HG02938 (cell line): ENCODE measurements around the gene SESN3.
"Not testable (repeated sequence)": the region's sequence is repeated elsewhere in the genome, so short reads cannot be mapped to it uniquely, and the experiment has no call there.

ENCODE experiments used
- ATAC-seq: cut with Tn5 transposase; IDR thresholded peaks from one replicate; pipeline ENCODE4 v1.9.1; 2021; ENCODE audit warnings: mild to moderate bottlenecking, moderate library complexity; ENCODE audit not compliant: unreplicated experiment

The SESN3 gene

DNA sequence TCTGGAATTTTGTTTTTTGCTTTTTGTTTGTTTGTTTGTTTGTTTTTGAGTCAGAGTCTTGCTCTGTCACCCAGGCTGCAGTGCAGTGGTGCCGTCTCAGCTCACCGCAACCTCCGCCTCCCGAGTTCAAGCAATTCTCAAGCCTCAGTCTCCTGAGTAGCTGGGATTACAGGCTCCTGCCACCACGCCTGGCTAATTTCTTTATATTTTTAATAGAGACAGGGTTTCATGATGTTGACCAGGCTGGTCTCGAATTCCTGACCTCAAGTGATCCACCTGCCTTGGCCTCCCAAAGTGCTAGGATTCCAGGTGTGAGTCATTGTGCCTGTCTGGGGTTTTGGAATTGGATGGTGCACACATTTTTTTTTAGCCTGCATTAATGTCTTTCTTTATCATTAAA is 20.9 kb upstream of the SESN3 start:
- not testable (repeated sequence) for ATAC-seq

- ATAC-seq = peak; percentile 87
These were observed 17.9 kb upstream of the SESN3 start for GRCh38 chr11:95248666-95249467.

- no peak for ATAC-seq
These were observed 16.9 kb upstream of the SESN3 start for GRCh38 chr11:95247883-95248282.

GRCh38 chr11:95247127-95247684 is 16.2 kb upstream of the SESN3 start:
- ATAC-seq = no peak

DNA sequence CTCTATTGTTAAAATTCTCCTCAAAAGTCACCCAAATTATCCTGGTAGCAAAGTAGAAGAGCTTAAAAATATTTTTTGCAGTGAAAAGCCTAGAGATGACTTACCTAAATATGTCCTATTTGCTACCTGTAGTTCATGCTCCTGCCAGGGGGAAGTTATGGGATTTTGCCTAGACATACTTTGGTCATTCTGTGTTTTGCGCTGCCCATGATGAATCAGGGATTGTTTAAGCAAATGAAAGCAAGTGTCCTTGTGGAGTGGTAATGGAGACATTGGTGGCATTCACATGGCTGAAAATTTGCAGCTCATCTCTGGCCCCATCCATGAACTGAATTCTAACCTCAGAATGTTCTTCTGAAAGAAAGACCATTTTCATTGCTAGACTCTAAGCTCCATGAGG is 14.6 kb upstream of the SESN3 start:
- no peak for ATAC-seq

- no peak for ATAC-seq
These were observed 14.0 kb upstream of the SESN3 start for GRCh38 chr11:95245038-95245437.

- ATAC-seq = no peak
These were observed 12.7 kb upstream of the SESN3 start for GRCh38 chr11:95243673-95244072.

- ATAC-seq = no peak
These were observed 12.0 kb upstream of the SESN3 start for GRCh38 chr11:95242845-95243605.

DNA sequence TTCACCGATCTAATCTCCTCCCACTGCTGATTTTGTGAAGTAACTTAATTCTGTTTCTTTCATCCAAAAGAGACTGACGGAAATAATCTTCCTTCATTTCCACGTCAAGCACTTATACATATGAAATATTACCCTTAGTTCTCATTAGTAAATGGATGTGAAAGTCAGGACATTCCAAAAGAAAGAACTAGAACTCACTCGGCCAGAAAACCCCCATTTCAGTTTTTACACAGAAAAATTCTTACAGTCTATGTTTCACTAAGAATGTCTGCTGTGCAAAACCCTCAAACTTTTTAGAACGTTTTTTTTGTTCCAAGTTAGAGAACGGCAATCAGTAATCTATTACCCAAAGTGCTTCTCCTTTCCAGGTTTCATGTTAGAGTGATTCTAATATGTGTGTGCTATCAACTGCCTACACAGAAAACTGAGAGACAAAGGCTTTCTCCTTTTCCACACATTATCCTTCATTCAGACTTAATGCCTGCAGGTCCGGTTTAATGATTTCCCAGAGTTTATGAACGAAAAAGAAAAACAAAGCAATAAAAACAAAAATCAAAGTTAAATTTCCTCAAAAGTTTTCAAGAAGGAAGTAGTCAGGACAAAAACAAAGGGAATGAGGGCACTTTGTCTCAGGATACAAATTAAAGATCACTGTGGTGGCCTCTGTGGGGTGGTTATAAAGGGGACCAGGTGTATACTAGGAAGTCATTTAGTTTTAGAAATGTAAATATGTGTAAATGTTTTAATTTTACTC is 11.3 kb upstream of the SESN3 start:
- peak; percentile 68 for ATAC-seq

- ATAC-seq = peak; percentile 79
These were observed 10.7 kb upstream of the SESN3 start for GRCh38 chr11:95241681-95242081.

DNA sequence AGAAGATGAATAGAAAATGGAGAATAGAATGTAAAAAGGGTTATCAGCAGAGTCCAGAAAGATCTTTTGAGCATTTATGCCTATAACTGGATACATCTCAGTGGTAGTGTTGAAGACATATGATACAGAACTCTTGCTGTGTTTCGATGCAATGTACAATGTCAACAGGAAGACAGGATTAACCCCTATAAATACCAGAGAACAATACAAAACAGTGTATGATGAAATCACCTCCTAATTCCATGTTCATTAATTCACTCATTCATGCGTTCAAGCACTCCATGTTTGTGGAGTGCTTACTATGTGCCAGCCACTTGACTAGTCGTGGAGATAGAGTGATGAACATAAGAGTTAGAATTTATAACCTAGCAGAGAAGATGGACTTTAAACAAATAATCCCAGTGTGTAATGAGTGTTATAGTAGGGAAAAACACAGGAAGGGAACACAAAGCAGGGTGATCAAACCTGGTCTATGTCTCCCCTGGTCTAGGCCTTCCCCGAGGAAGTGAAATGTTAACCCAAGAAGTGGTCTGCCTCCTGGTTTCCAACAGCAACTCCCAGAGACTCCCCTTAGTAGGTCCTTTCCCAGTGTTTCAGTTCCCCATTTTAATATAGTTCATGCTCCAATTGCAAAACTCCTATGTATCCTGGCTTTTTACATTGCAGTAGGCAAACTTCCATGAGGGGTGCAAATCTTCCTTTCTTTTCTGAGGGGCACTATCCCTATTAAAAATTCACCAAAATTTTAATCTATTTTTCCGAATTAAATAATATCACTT is 9.1 kb upstream of the SESN3 start:
- no peak for ATAC-seq

DNA sequence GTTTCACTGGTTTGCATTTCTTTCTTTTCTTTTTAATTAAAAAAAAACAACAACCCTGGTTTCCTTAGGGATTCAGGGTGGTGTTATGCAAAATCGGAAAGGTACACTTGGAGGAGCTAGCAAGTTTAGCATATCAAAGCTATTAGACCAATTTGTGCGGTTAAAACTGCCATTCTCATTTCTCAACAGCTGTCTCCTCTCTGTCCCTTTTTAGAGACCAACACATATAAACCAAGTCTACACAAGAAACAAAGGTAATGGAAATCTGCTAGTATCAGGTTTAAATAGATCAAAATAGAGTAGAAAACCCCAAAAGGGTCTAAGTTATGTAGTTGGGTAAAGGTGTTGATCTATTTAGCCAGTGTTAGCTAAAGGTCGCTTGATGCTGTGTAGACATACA is 1.7 kb upstream of the SESN3 start:
- ATAC-seq = no peak

GRCh38 chr11:95231881-95232605 is 1.0 kb upstream of the SESN3 start:
- peak; percentile 28 for ATAC-seq

DNA sequence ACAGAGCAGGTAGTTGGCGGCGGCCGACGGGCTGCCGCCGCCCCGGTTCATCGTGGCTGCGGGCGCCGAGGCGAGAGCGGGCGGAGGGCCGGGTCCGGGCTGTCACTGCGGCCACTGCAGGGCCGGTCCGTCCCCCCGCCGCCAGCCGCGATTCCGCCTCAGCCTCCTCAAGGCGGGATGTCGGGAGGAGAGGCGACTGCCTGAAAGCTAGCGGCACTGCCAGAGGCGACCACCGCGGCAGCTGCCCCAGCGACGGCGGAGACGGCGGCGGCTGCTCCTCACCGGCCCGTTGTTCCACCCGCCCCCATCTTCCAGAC is 234 bp downstream of the SESN3 start:
- peak; percentile 3 for ATAC-seq

DNA sequence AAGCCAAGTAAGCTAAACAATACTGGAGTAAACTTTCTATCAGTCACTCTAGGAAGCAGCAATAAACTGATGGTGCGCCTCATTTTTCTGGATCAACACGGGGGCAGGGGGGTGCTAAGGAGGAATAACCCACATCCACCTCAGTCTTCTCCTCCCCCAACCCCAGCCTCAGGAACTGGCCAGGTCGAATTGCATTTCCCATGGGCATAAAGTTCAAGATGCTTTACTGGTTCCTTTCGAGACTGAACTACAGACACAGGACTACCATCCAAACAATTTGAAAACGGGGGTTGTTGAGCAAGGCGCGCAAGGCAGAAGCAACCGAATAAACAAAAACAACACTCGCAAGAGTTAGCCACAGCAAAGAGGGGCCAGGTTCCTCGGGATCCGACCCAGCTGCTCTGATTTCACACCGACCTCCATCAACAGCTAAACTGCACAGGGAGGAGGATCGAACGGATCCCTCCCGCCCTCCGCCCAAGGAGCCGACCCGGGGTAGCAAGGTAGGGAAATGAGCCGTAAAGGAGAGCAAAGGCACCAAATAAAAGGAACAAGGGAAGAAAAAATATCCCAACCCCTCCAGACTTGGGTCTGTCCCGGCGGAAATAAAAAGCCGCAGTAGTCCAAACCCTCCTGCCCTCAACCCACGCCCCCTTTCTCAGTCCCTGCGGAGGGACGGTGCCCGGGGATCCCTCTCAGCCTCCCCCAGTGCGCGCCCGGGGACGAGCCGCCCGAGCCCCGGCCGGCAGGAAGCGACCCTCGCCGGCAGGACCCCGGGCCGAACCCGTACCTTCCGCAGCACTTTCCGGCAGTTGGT is 801 bp downstream of the SESN3 start:
- ATAC-seq = no peak

- ATAC-seq = no peak
These were observed 1.6 kb downstream of the SESN3 start for GRCh38 chr11:95229199-95229992.

GRCh38 chr11:95228081-95228749 is 2.8 kb downstream of the SESN3 start:
- ATAC-seq = no peak

DNA sequence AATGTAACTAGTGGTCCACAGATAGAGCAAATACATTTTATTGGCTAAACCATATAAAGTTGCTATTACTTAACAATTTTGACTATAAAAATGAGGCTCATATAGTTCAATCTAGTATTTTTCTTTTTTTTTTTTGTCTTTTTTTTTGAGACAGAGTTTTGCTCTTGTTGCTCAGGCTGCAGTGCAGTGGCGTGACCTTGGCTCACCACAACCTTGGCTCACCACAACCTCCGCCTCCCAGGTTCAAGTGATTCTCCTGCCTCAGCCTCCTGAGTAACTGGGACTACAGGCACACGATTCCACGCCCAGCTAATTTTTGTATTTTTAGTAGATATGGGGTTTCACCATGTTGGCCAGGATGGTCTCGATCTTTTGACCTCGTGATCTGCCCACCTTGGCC is 3.9 kb downstream of the SESN3 start:
- not testable (repeated sequence) for ATAC-seq
